Vagina (tissue), 2 donors: ENCODE measurements around the gene OTULIN. TPM values are rescaled to one million over a fixed set of nuclear protein-coding genes. Genes with fewer than 3 reads are reported as not detected.
A peak's percentile ranks its signal among the peaks of the same experiment; 100 is the strongest.

Experiments
- DNase-seq, 2 donors: peaks; one replicate each; pipeline ENCODE4 v3.0.0-alpha.2; 2017; ENCODE audit errors: extremely low spot score in 2 of 2
- H3K27ac ChIP-seq: fragments of 200-600 bp; sonication (generic); one replicate; pipeline ENCODE4 v1.5.1; 2019
- H3K27me3 ChIP-seq: fragments of 200-600 bp; sonication (generic); one replicate; pipeline ENCODE4 v1.5.1; 2019
- H3K36me3 ChIP-seq, 2 donors: fragments of 200-600 bp; sonication (generic); one replicate each; pipeline ENCODE4 v1.5.1; 2017 to 2019
- H3K4me1 ChIP-seq: fragments of 200-600 bp; sonication (generic); one replicate; pipeline ENCODE4 v1.5.1; 2019
- H3K4me3 ChIP-seq, 2 donors: fragments of 200-600 bp; sonication (generic); 1 replicate in 1 of 2; 2 replicates in 1 of 2; pipeline ENCODE4 v1.5.1; 2016 to 2019
- H3K9me3 ChIP-seq: fragments of 200-600 bp; sonication (generic); one replicate; pipeline ENCODE4 v1.5.1; 2019
- POLR2A ChIP-seq, 2 donors: fragments of 450-650 bp; IDR thresholded peaks; one replicate each; pipeline ENCODE4 v1.6.1; 2017; ENCODE audit warnings: antibody characterized with exemption in 2 of 2, mild to moderate bottlenecking in 2 of 2, moderate library complexity in 2 of 2
- POLR2AphosphoS5 ChIP-seq, 2 donors: sonication (generic); formaldehyde crosslinking; IDR thresholded peaks; one replicate each; pipeline ENCODE4 v1.9.0; 2017; ENCODE audit warnings: antibody characterized with exemption in 2 of 2, mild to moderate bottlenecking in 2 of 2, low read depth in 1 of 2; ENCODE audit not compliant: insufficient read depth in 1 of 2
- intact Hi-C: fragments of 100-400 bp; cut with DNase I; formaldehyde crosslinking; loops from one replicate; pipeline ENCODE4 v1.15.1; 2023
- total RNA-seq: library from RNA; depleted of rRNA; stranded (reverse); fragments of >200 nt; gene quantifications from one replicate; pipeline ENCODE4 v1.2.3, GENCODE V29; 2016
- TF ChIP-seq, protein P1 (sequence below), 3 experiments: fragments of 450-650 bp in 2 of 3; fragments of 200-600 bp in 1 of 3; sonication (generic) in 1 of 3; IDR thresholded peaks; one replicate each; pipeline ENCODE4 v1.5.1; 2017 to 2019; ENCODE audit warnings: antibody characterized with exemption in 3 of 3, mild to moderate bottlenecking in 2 of 3, moderate library complexity in 2 of 3

Gene OTULIN
- total RNA-seq, 1 donor from 2014 or later, result 34.1 TPM

- Histone ChIP-seq H3K27me3 (no peaks in the 10 kb centered on the region), H3K36me3 (no peaks in the 10 kb centered on the region), H3K4me3 (no peak overlapping the region), H3K27ac (no peak overlapping the region), H3K4me1 (no peaks in the 10 kb centered on the region), H3K9me3 (no peaks in the 10 kb centered on the region)
- DNase-seq, result no peak
- TF ChIP-seq, protein P1, sequence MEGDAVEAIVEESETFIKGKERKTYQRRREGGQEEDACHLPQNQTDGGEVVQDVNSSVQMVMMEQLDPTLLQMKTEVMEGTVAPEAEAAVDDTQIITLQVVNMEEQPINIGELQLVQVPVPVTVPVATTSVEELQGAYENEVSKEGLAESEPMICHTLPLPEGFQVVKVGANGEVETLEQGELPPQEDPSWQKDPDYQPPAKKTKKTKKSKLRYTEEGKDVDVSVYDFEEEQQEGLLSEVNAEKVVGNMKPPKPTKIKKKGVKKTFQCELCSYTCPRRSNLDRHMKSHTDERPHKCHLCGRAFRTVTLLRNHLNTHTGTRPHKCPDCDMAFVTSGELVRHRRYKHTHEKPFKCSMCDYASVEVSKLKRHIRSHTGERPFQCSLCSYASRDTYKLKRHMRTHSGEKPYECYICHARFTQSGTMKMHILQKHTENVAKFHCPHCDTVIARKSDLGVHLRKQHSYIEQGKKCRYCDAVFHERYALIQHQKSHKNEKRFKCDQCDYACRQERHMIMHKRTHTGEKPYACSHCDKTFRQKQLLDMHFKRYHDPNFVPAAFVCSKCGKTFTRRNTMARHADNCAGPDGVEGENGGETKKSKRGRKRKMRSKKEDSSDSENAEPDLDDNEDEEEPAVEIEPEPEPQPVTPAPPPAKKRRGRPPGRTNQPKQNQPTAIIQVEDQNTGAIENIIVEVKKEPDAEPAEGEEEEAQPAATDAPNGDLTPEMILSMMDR (IDR thresholded peaks at IDR 0.05), result no peak
- TF ChIP-seq POLR2AphosphoS5 (IDR thresholded peaks at IDR 0.05; ENCODE audit: insufficient read depth in 1 of 2, low read depth in 1 of 2) (no peak), POLR2A (IDR thresholded peaks at IDR 0.05) (no peak)
- intact Hi-C loops, result no loop called here
Measured at GRCh38 chr5:14655146-14655741, 9.3 kb upstream of the OTULIN start.

DNA sequence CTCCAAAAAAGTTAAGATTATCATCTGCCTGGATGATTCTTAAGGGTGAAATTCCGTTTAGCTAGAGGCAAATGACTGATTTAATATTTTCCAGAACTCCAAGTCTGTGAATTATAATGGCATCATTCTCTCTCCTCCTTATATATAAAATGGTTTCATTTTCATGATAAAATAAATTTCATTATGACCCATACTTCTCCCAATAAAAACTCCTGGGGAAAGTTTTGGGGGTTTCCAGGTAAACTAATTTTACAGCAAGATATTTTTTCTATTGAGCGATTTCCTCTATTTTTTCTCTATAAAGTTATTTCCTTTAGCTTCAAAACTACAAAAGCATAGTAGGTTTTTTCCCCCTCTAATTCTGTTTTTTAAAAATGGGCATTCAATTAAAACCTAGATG is 7.6 kb upstream of the OTULIN start:
- intact Hi-C loops, result no loop called here
- no peaks in the 10 kb centered on the region for H3K36me3 ChIP-seq
- no peaks in the 10 kb centered on the region for H3K4me1 ChIP-seq
- no peak overlapping the region for H3K27ac ChIP-seq
- H3K27me3 ChIP-seq, result no peaks in the 10 kb centered on the region
- TF ChIP-seq, protein P1 (IDR thresholded peaks at IDR 0.05), result no peak
- no peak for TF ChIP-seq POLR2AphosphoS5 (IDR thresholded peaks at IDR 0.05; ENCODE audit: insufficient read depth in 1 of 2, low read depth in 1 of 2)
- TF ChIP-seq POLR2A (IDR thresholded peaks at IDR 0.05), result no peak
- no peak for DNase-seq
- H3K9me3 ChIP-seq, result no peaks in the 10 kb centered on the region
- no peak overlapping the region for H3K4me3 ChIP-seq

DNA sequence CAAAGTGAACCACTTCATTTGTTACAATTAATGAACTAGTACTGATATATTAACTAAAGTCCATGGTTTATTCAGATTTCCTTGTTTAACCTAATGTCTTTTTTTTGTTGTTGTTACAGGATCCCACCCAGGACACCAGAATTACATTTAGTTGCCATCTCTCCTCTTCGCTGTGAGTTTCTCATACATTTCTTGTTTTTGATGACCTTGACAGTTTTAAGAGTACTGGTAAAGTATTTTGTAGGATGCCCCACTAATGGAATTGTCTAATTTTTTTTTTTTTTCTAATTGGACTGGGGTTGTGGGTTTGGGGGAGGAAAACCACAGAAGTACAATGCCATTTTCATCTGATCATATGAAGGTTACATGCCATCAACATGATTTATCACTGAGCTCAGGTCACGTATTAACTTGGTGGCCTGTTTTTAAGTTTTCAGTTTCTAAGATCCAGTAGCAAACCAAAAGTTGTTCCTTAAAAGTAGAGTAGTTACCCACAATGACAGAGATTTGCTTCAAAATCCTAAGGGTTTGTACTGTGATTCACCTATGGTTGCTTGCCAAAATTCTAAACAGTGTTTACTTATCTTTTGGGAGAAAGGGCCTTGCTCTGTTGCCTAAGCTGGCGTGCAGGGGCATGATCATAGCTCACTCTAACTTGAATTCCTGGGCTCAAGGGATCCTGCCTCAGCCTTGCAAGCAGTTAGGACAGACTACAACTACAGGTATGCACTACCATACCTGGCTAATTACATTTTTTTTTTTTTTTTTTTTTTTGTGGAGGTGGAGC is 4.5 kb upstream of the OTULIN start:
- Histone ChIP-seq H3K4me1 (peaks cover 13% of the 10 kb centered on the region), H3K27ac (no peak overlapping the region), H3K27me3 (no peaks in the 10 kb centered on the region), H3K9me3 (no peaks in the 10 kb centered on the region), H3K4me3 (no peak overlapping the region), H3K36me3 (no peaks in the 10 kb centered on the region)
- no peak for DNase-seq
- intact Hi-C loops, result no loop called here
- TF ChIP-seq POLR2A (IDR thresholded peaks at IDR 0.05), result no peak
- TF ChIP-seq POLR2AphosphoS5 (IDR thresholded peaks at IDR 0.05; ENCODE audit: insufficient read depth in 1 of 2, low read depth in 1 of 2), result peak in 1 of 2 donors; percentile 68

DNA sequence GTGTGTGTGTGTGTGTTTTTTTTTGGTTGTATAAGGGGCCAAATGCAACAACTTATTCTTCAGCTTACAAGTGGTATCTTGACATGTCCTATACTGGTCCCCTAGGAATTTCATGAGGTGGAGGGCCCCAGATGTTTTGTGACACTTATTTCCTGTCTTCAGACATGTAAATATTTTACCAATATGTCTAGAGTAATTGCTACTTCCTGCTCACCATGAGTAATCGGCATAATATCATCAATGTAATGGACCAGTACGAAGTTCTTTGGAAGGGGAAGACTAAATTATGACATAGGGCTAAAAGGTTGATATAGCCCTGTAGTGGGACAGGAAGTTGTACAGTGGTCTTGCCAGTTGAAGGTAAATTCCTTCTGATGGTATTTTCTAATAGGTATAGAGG is 3.7 kb upstream of the OTULIN start:
- H3K9me3 ChIP-seq, result no peaks in the 10 kb centered on the region
- H3K27me3 ChIP-seq, result no peaks in the 10 kb centered on the region
- no peaks in the 10 kb centered on the region for H3K36me3 ChIP-seq
- peaks cover 19% of the 10 kb centered on the region for H3K4me1 ChIP-seq
- intact Hi-C loops, result no loop called here
- no peak overlapping the region for H3K27ac ChIP-seq
- TF ChIP-seq POLR2A (IDR thresholded peaks at IDR 0.05), result no peak
- TF ChIP-seq, protein P1 (IDR thresholded peaks at IDR 0.05), result no peak
- TF ChIP-seq POLR2AphosphoS5 (IDR thresholded peaks at IDR 0.05; ENCODE audit: insufficient read depth in 1 of 2, low read depth in 1 of 2), result no peak
- H3K4me3 ChIP-seq, result no peak overlapping the region
- DNase-seq, result no peak

DNA sequence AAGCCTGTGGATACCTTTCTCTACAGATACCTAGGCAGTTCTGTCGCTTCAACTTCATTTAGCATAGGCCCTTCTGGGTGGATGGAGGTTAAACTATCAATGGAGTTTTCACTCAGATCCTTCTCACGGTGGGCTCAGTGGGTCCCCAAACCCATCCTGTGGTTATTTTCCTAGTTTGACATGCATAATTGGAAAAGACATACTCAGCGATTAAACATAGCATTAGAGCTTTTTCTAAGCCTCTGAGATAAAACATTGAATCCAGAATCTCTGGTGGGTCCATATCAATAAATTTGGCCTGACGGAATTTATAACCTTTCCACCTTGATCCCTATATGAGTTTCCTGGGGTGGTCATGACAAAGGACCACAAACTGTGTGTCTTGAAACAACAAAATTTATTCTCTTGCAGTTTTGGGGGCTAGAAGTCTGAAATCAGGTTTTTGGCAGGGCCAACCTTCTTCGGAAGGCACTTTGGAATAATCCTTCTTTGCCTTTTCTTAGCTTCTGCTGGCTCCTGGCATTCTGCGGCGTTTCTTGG is 1.7 kb upstream of the OTULIN start:
- Histone ChIP-seq H3K36me3 (no peaks in the 10 kb centered on the region), H3K4me1 (peaks cover 36% of the 10 kb centered on the region), H3K4me3 (no peak overlapping the region), H3K9me3 (no peaks in the 10 kb centered on the region), H3K27ac (no peak overlapping the region), H3K27me3 (no peaks in the 10 kb centered on the region)
- DNase-seq, result no peak
- intact Hi-C loops, result no loop called here
- TF ChIP-seq POLR2AphosphoS5 (IDR thresholded peaks at IDR 0.05; ENCODE audit: insufficient read depth in 1 of 2, low read depth in 1 of 2), result no peak
- TF ChIP-seq, protein P1 (IDR thresholded peaks at IDR 0.05), result no peak
- TF ChIP-seq POLR2A (IDR thresholded peaks at IDR 0.05), result no peak
